Stimulated activated naive CD8-positive, alpha-beta T cell treated with anti-CD3 and anti-CD28 coated beads, Interleukin-15, amount 100 ng/mL, for 72 hours (primary cell): ENCODE data around the gene HEXD.

ENCODE experiments used
- ATAC-seq: fragments of 150-1000 bp; cut with Tn5 transposase; 2 replicates; pipeline ENCODE4 v1.10.0; 2021; ENCODE audit warnings: mild to moderate bottlenecking, moderate library complexity
- DNase-seq, 2 donors: peaks; one replicate each; pipeline ENCODE4 v3.0.0; 2021 to 2022
- H3K27ac Mint-ChIP-seq, 2 donors: one replicate each; pipeline ENCODE4 v1.8.0; 2022; ENCODE audit warnings: mild to moderate bottlenecking in 2 of 2, mixed read lengths in 2 of 2, moderate library complexity in 2 of 2
- H3K27me3 Mint-ChIP-seq: one replicate; pipeline ENCODE4 v1.8.0; 2022; ENCODE audit warnings: mixed read lengths
- H3K4me1 Mint-ChIP-seq: one replicate; pipeline ENCODE4 v1.8.0; 2022; ENCODE audit warnings: mild to moderate bottlenecking, mixed read lengths
- H3K4me3 Mint-ChIP-seq, 2 donors: one replicate each; pipeline ENCODE4 v1.8.0; 2022; ENCODE audit warnings: mild to moderate bottlenecking in 2 of 2, mixed read lengths in 2 of 2, moderate library complexity in 1 of 2
- H3K9me3 Mint-ChIP-seq, 2 donors: one replicate each; pipeline ENCODE4 v1.8.0; 2022; ENCODE audit warnings: mixed read lengths in 2 of 2

The HEXD gene

GRCh38 chr17:82388223-82388921, 29.8 kb upstream of the HEXD start:
- Mint-ChIP-seq H3K4me1 (no peaks in the 10 kb centered on the region), H3K27ac (no peak overlapping the region), H3K4me3 (no peak overlapping the region), H3K9me3 (no peaks in the 10 kb centered on the region), H3K27me3 (peaks cover 30% of the 10 kb centered on the region)
- DNase-seq (no peak), ATAC-seq (no peak)

- DNase-seq, result no peak
- H3K27me3 Mint-ChIP-seq, result peaks cover 30% of the 10 kb centered on the region
- ATAC-seq, result no peak
- H3K27ac Mint-ChIP-seq, result no peak overlapping the region
- H3K4me3 Mint-ChIP-seq, result no peak overlapping the region
- no peaks in the 10 kb centered on the region for H3K4me1 Mint-ChIP-seq
- H3K9me3 Mint-ChIP-seq, result no peaks in the 10 kb centered on the region
These were observed 29.2 kb upstream of the HEXD start for GRCh38 chr17:82388922-82389283.

- Mint-ChIP-seq H3K9me3 (no peaks in the 10 kb centered on the region), H3K4me1 (no peaks in the 10 kb centered on the region), H3K4me3 (no peak overlapping the region), H3K27me3 (peaks cover 30% of the 10 kb centered on the region), H3K27ac (no peak overlapping the region)
- DNase-seq, result no peak
- no peak for ATAC-seq
These were observed 28.8 kb upstream of the HEXD start for GRCh38 chr17:82389379-82389778.

GRCh38 chr17:82390015-82390859, 27.9 kb upstream of the HEXD start:
- no peak for DNase-seq
- H3K9me3 Mint-ChIP-seq, result no peaks in the 10 kb centered on the region
- H3K27me3 Mint-ChIP-seq, result peaks cover 24% of the 10 kb centered on the region
- H3K4me1 Mint-ChIP-seq, result no peaks in the 10 kb centered on the region
- ATAC-seq, result no peak
- no peak overlapping the region for H3K27ac Mint-ChIP-seq
- no peak overlapping the region for H3K4me3 Mint-ChIP-seq

- Mint-ChIP-seq H3K27me3 (peaks cover 17% of the 10 kb centered on the region), H3K9me3 (no peaks in the 10 kb centered on the region), H3K27ac (peak overlapping the region in 1 of 2 donors; percentile 54), H3K4me1 (no peaks in the 10 kb centered on the region), H3K4me3 (no peak overlapping the region)
- DNase-seq (no peak), ATAC-seq (no peak)
These were observed 27.2 kb upstream of the HEXD start for GRCh38 chr17:82390860-82391435.

- no peak overlapping the region for H3K27ac Mint-ChIP-seq
- ATAC-seq (no peak), DNase-seq (no peak)
- no peaks in the 10 kb centered on the region for H3K9me3 Mint-ChIP-seq
- H3K27me3 Mint-ChIP-seq, result peaks cover 10% of the 10 kb centered on the region
- no peaks in the 10 kb centered on the region for H3K4me1 Mint-ChIP-seq
- no peak overlapping the region for H3K4me3 Mint-ChIP-seq
These were observed 26.6 kb upstream of the HEXD start for GRCh38 chr17:82391496-82392066.

- no peak for DNase-seq
- H3K27ac Mint-ChIP-seq, result peak overlapping the region in 1 of 2 donors; percentile 49
These were observed 25.8 kb upstream of the HEXD start for GRCh38 chr17:82392209-82392920.

GRCh38 chr17:82392941-82393340, 25.2 kb upstream of the HEXD start:
- Mint-ChIP-seq H3K4me1 (no peaks in the 10 kb centered on the region), H3K9me3 (no peaks in the 10 kb centered on the region), H3K4me3 (no peak overlapping the region), H3K27me3 (peaks cover 2% of the 10 kb centered on the region), H3K27ac (peak overlapping the region; percentile 19 to 49)
- DNase-seq (no peak), ATAC-seq (no peak)

More at GRCh38 chr17:82392209-82392920, 25.8 kb upstream of the HEXD start:
- H3K4me3 Mint-ChIP-seq, result no peak overlapping the region
- no peaks in the 10 kb centered on the region for H3K9me3 Mint-ChIP-seq
- no peaks in the 10 kb centered on the region for H3K4me1 Mint-ChIP-seq
- peaks cover 7% of the 10 kb centered on the region for H3K27me3 Mint-ChIP-seq
- ATAC-seq, result no peak

- Mint-ChIP-seq H3K27me3 (no peaks in the 10 kb centered on the region), H3K9me3 (no peaks in the 10 kb centered on the region), H3K4me3 (no peak overlapping the region), H3K27ac (peak overlapping the region in 1 of 2 donors; percentile 22), H3K4me1 (no peaks in the 10 kb centered on the region)
- DNase-seq (no peak), ATAC-seq (no peak)
These were observed 23.9 kb upstream of the HEXD start for GRCh38 chr17:82394278-82394677.

GRCh38 chr17:82396601-82397435, 21.3 kb upstream of the HEXD start:
- Mint-ChIP-seq H3K27me3 (no peaks in the 10 kb centered on the region), H3K27ac (no peak overlapping the region), H3K9me3 (no peaks in the 10 kb centered on the region), H3K4me1 (peaks cover 18% of the 10 kb centered on the region), H3K4me3 (no peak overlapping the region)
- ATAC-seq, result peak; percentile 60
- DNase-seq, result no peak

GRCh38 chr17:82397449-82398335, 20.5 kb upstream of the HEXD start:
- no peak overlapping the region for H3K27ac Mint-ChIP-seq
- no peaks in the 10 kb centered on the region for H3K27me3 Mint-ChIP-seq
- peaks cover 22% of the 10 kb centered on the region for H3K4me1 Mint-ChIP-seq
- no peak overlapping the region for H3K4me3 Mint-ChIP-seq
- ATAC-seq (peak; percentile 5), DNase-seq (no peak)
- H3K9me3 Mint-ChIP-seq, result no peaks in the 10 kb centered on the region

- Mint-ChIP-seq H3K4me3 (no peak overlapping the region), H3K27ac (no peak overlapping the region), H3K27me3 (no peaks in the 10 kb centered on the region), H3K4me1 (peaks cover 26% of the 10 kb centered on the region), H3K9me3 (no peaks in the 10 kb centered on the region)
- DNase-seq (no peak), ATAC-seq (no peak)
These were observed 19.1 kb upstream of the HEXD start for GRCh38 chr17:82399041-82399441.

- Mint-ChIP-seq H3K4me3 (no peak overlapping the region), H3K27me3 (no peaks in the 10 kb centered on the region), H3K27ac (no peak overlapping the region), H3K9me3 (no peaks in the 10 kb centered on the region), H3K4me1 (peaks cover 26% of the 10 kb centered on the region)
- DNase-seq, result no peak
- ATAC-seq, result no peak
These were observed 18.5 kb upstream of the HEXD start for GRCh38 chr17:82399601-82400101.

GRCh38 chr17:82400206-82400605, 17.9 kb upstream of the HEXD start:
- H3K27ac Mint-ChIP-seq, result no peak overlapping the region

More at GRCh38 chr17:82400206-82400605, 17.9 kb upstream of the HEXD start:
- H3K27me3 Mint-ChIP-seq, result no peaks in the 10 kb centered on the region
- no peak for ATAC-seq
- H3K9me3 Mint-ChIP-seq, result no peaks in the 10 kb centered on the region
- H3K4me3 Mint-ChIP-seq, result no peak overlapping the region
- peaks cover 26% of the 10 kb centered on the region for H3K4me1 Mint-ChIP-seq
- no peak for DNase-seq
